MM.1S (cell line): ENCODE results near the gene DAAM1.

Experiments
- DNase-seq: peaks from one replicate; pipeline ENCODE4 v3.0.0-alpha.2; 2015
- H2AFZ ChIP-seq: fragments of 300-600 bp; sonication (generic); 2 replicates; pipeline ENCODE4 v1.6.0; 2016; ENCODE audit warnings: antibody characterized with exemption, low read length
- H3F3A ChIP-seq: fragments of 300-600 bp; sonication (generic); 2 replicates; pipeline ENCODE4 v1.6.1; 2016; ENCODE audit warnings: mild to moderate bottlenecking, antibody characterized with exemption, low read length, moderate library complexity, mixed read lengths; ENCODE audit not compliant: insufficient read depth
- H3K27ac ChIP-seq: fragments of 300-600 bp; sonication (generic); 2 replicates; pipeline ENCODE4 v1.5.1; 2016; ENCODE audit warnings: mild to moderate bottlenecking, low read length
- H3K27me3 ChIP-seq: fragments of 300-600 bp; sonication (generic); replicated peaks from 2 replicates; pipeline ENCODE4 v1.6.0; 2016; ENCODE audit warnings: low read length; ENCODE audit not compliant: insufficient read depth
- H3K36me3 ChIP-seq: fragments of 300-600 bp; sonication (generic); replicated peaks from 2 replicates; pipeline ENCODE4 v1.6.1; 2016; ENCODE audit warnings: mild to moderate bottlenecking, low read length, mixed read lengths; ENCODE audit not compliant: insufficient read depth
- H3K4me1 ChIP-seq: fragments of 300-600 bp; sonication (generic); 2 replicates; pipeline ENCODE4 v1.6.1; 2016; ENCODE audit warnings: low read length, mixed read lengths
- H3K4me2 ChIP-seq: fragments of 300-600 bp; sonication (generic); 2 replicates; pipeline ENCODE4 v1.6.0; 2016; ENCODE audit warnings: low read depth, low read length
- H3K4me3 ChIP-seq: fragments of 300-600 bp; sonication (generic); 2 replicates; pipeline ENCODE4 v1.5.1; 2016; ENCODE audit warnings: low read length, mixed read lengths
- H3K79me2 ChIP-seq: fragments of 300-600 bp; sonication (generic); 2 replicates; pipeline ENCODE4 v1.6.1; 2016; ENCODE audit warnings: mixed run types, low read length, mixed read lengths
- H3K9ac ChIP-seq: fragments of 300-600 bp; sonication (generic); 2 replicates; pipeline ENCODE4 v1.6.1; 2016; ENCODE audit warnings: low read length, mixed read lengths
- H3K9me2 ChIP-seq: fragments of 300-600 bp; sonication (generic); replicated peaks from 2 replicates; pipeline ENCODE4 v1.6.1; 2016; ENCODE audit warnings: mild to moderate bottlenecking, low read length, mixed read lengths; ENCODE audit not compliant: insufficient read depth
- H3K9me3 ChIP-seq: fragments of 300-600 bp; sonication (generic); replicated peaks from 2 replicates; pipeline ENCODE4 v1.6.1; 2016; ENCODE audit warnings: mild to moderate bottlenecking, low read length, mixed read lengths; ENCODE audit not compliant: insufficient read depth
- H4K20me1 ChIP-seq: fragments of 300-600 bp; sonication (generic); 2 replicates; pipeline ENCODE4 v1.6.1; 2016; ENCODE audit warnings: mild to moderate bottlenecking, low read length, moderate library complexity, mixed read lengths; ENCODE audit not compliant: insufficient read depth
- CTCF ChIP-seq: fragments of 300-600 bp; sonication (generic); IDR thresholded peaks from 2 replicates; pipeline ENCODE4 v1.5.1; 2016; ENCODE audit warnings: antibody characterized with exemption, low read length, mixed read lengths
- EZH2 ChIP-seq: fragments of 300-600 bp; sonication (generic); optimal IDR thresholded peaks from 2 replicates; pipeline ENCODE3; 2017; ENCODE audit warnings: low read depth, mild to moderate bottlenecking, antibody characterized with exemption, low read length, mixed read lengths
- EZH2phosphoT487 ChIP-seq: fragments of 300-600 bp; sonication (generic); IDR thresholded peaks from 2 replicates; pipeline ENCODE4 v1.6.1; 2018; ENCODE audit warnings: antibody characterized with exemption, low read length

The DAAM1 gene

GRCh38 chr14:59271734-59272133, 83.3 kb downstream of the DAAM1 start:
- no peak for DNase-seq
- no peak overlapping the region for H3K27ac ChIP-seq
- no peaks in the 10 kb centered on the region for H3K27me3 ChIP-seq
- no peaks in the 10 kb centered on the region for H3K4me1 ChIP-seq
- H3K36me3 ChIP-seq, result no peaks in the 10 kb centered on the region
- no peaks in the 10 kb centered on the region for H3K9me3 ChIP-seq
- TF ChIP-seq EZH2phosphoT487 (no peak), CTCF (no peak), EZH2 (no peak)
- no peak overlapping the region for H3K9ac ChIP-seq
- H3K4me3 ChIP-seq, result no peak overlapping the region
- no peak overlapping the region for H3K4me2 ChIP-seq
- no peaks in the 10 kb centered on the region for H3F3A ChIP-seq
- H3K9me2 ChIP-seq, result no peaks in the 10 kb centered on the region
- no peak overlapping the region for H2AFZ ChIP-seq
- no peaks in the 10 kb centered on the region for H3K79me2 ChIP-seq
- no peaks in the 10 kb centered on the region for H4K20me1 ChIP-seq

- H3K4me1 ChIP-seq, result no peaks in the 10 kb centered on the region
- TF ChIP-seq CTCF (no peak), EZH2 (no peak), EZH2phosphoT487 (no peak)
Measured at GRCh38 chr14:59272633-59273032, 84.2 kb downstream of the DAAM1 start.

GRCh38 chr14:59273737-59274136, 85.3 kb downstream of the DAAM1 start:
- Histone ChIP-seq H3K79me2 (no peaks in the 10 kb centered on the region), H4K20me1 (no peaks in the 10 kb centered on the region), H3K9me3 (no peaks in the 10 kb centered on the region), H3K4me3 (no peak overlapping the region), H3K27me3 (no peaks in the 10 kb centered on the region), H2AFZ (no peak overlapping the region), H3K36me3 (no peaks in the 10 kb centered on the region), H3K9ac (no peak overlapping the region), H3K27ac (no peak overlapping the region), H3K4me1 (no peaks in the 10 kb centered on the region), H3K9me2 (no peaks in the 10 kb centered on the region), H3K4me2 (no peak overlapping the region), H3F3A (no peaks in the 10 kb centered on the region)
- TF ChIP-seq EZH2phosphoT487, result no peak
- TF ChIP-seq CTCF, result no peak
- TF ChIP-seq EZH2, result no peak
- no peak for DNase-seq

More at GRCh38 chr14:59272633-59273032, 84.2 kb downstream of the DAAM1 start:
- H3K9ac ChIP-seq, result no peak overlapping the region
- DNase-seq, result no peak
- no peak overlapping the region for H3K4me3 ChIP-seq
- no peaks in the 10 kb centered on the region for H3K36me3 ChIP-seq
- H3K27me3 ChIP-seq, result no peaks in the 10 kb centered on the region
- no peak overlapping the region for H3K27ac ChIP-seq
- no peaks in the 10 kb centered on the region for H3F3A ChIP-seq
- no peak overlapping the region for H3K4me2 ChIP-seq
- no peaks in the 10 kb centered on the region for H4K20me1 ChIP-seq
- no peak overlapping the region for H2AFZ ChIP-seq
- no peaks in the 10 kb centered on the region for H3K9me3 ChIP-seq
- no peaks in the 10 kb centered on the region for H3K9me2 ChIP-seq
- H3K79me2 ChIP-seq, result no peaks in the 10 kb centered on the region
